ENCODE measurements around the gene NANOS3. TPM values are rescaled to one million over a fixed set of nuclear protein-coding genes. Genes with fewer than 3 reads are reported as not detected.

Gene NANOS3
- total and polyA plus RNA-seq, 4 donors = 0.81 to 1.5 (median 0.82) TPM; not detected in 1

GRCh38 chr19:13864667-13865570, 12.0 kb upstream of the NANOS3 start:
- no peak for TF ChIP-seq CTCF (IDR thresholded peaks at IDR 0.05; ENCODE audit: control extremely low read depth, extremely low read depth)
- Histone ChIP-seq H3K4me3 (peak overlapping the region; percentile 21), H3K9me3 (ENCODE audit: control insufficient read depth in 4 of 4, insufficient read depth in 3 of 4, low read length in 3 of 4) (no peaks in the 10 kb centered on the region), H3K27ac (ENCODE audit: low read depth in 1 of 2, low read length in 1 of 2) (peak overlapping the region in 1 of 2 donors; percentile 12), H3K9ac (ENCODE audit: insufficient read depth in 1 of 2, low read length in 2 of 2) (no peak overlapping the region), H3K4me1 (ENCODE audit: control insufficient read depth in 5 of 5, insufficient read depth in 5 of 5, low read length in 5 of 5) (peaks cover 2 to 28% (median 6%) of the 10 kb centered on the region in 5 donors), H3K27me3 (ENCODE audit: control insufficient read depth in 3 of 3, insufficient read depth in 3 of 3, low read length in 2 of 3) (peaks cover 0 to 11% (median 9%) of the 10 kb centered on the region in 3 donors), H3K36me3 (ENCODE audit: control insufficient read depth in 4 of 4, insufficient read depth in 4 of 4, low read length in 4 of 4) (no peaks in the 10 kb centered on the region)
- DNase-seq = no peak
- ATAC-seq (ENCODE audit: insufficient read depth, low FRiP score) = no peak
- WGBS, 2 donors = 4% methylated on average over 42 to 106 of the region's 113 CpGs

DNA sequence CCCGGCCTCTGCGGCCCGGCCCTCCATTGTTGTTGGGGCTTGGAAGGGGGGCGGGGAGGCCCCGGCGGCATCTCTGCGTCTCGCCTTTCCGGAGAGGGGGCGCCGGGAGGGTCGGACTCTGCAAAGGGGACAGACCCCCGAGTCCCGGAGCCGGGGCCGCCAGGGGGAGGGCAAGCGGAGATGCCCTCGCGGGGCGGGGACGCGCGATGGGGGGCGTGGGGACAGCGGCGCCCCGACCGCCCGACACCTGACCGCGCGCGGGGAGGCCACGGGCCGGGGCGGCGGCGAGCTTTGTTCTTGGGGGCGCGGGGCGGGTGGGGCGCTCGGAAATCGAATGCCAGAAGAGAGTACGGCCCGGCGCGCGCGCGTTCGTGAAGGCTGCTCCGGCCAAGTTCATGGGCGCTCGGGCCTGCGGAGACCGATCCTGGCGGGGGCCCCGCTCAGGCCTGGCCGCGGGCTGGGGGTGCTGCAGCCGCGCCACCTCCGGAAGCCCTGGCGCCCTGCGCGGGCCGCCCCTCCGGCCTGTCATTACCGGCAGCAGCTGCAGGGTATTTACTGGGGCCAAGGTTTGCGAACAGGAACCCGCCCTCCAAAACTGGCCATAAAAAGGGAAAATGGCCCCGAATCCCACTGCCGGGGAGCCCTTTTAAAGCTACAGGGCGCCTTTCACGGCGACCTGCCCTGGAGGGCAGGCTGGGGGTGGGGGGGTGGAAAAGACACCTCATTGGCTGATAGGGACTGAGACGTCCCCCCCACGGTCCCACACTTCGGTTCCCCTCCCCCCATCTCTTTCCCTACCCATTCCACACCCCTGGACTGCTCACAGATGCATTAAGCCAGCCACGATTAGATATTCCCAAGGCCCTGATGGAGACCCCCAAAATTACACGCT, 11.1 kb upstream of the NANOS3 start:
- Histone ChIP-seq H3K27me3 (ENCODE audit: control insufficient read depth in 3 of 3, insufficient read depth in 3 of 3, low read length in 2 of 3) (peaks cover 0 to 11% (median 9%) of the 10 kb centered on the region in 3 donors), H3K27ac (ENCODE audit: low read depth in 1 of 2, low read length in 1 of 2) (peak overlapping the region in 1 of 2 donors; percentile 21), H3K36me3 (ENCODE audit: control insufficient read depth in 4 of 4, insufficient read depth in 4 of 4, low read length in 4 of 4) (no peaks in the 10 kb centered on the region), H3K4me1 (ENCODE audit: control insufficient read depth in 5 of 5, insufficient read depth in 5 of 5, low read length in 5 of 5) (peaks cover 2 to 28% (median 6%) of the 10 kb centered on the region in 5 donors), H3K9me3 (ENCODE audit: control insufficient read depth in 4 of 4, insufficient read depth in 3 of 4, low read length in 3 of 4) (no peaks in the 10 kb centered on the region), H3K4me3 (peak overlapping the region; percentile 21), H3K9ac (ENCODE audit: insufficient read depth in 1 of 2, low read length in 2 of 2) (peak overlapping the region; percentile 3 to 63)
- ATAC-seq (ENCODE audit: insufficient read depth, low FRiP score) (no peak), DNase-seq (peak in 1 of 3 donors; percentile 31)
- WGBS, 2 donors = 2% methylated on average over 59 to 82 of the region's 82 CpGs
- TF ChIP-seq CTCF (IDR thresholded peaks at IDR 0.05; ENCODE audit: control extremely low read depth, extremely low read depth) = no peak

DNA sequence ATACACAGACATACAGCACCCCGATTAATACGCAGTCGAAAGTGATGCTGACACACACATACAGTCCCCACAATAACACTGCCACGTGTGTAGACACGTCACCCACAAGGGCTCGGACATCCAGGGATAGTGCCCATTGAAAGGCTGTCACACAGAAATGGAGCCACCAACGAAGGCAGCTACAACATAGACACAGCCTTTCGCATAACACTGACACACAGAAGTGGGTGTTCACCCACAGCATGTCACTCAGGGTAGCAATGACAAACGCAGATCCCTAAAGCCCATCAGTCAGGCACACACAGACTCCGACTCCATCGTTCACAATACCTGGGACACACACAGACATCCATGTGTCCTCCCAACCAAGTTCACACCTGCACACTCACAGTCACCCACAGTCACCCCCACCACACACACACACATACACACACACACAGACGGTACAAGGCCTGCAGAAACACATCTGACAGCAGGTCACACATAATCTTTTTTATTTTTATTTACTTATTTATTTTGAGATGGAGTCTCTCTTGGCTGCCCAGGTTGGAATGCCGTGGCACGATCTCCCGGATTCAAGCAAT, 10.4 kb upstream of the NANOS3 start:
- H3K27ac ChIP-seq (ENCODE audit: low read depth in 1 of 2, low read length in 1 of 2) = no peak overlapping the region
- peak overlapping the region in 1 of 2 donors; percentile 3 for H3K9ac ChIP-seq (ENCODE audit: insufficient read depth in 1 of 2, low read length in 2 of 2)
- DNase-seq (no peak), ATAC-seq (ENCODE audit: insufficient read depth, low FRiP score) (no peak)
- 62 to 68% methylated on average over 15 of the region's 15 CpGs for WGBS, 2 donors
- peaks cover 0 to 22% (median 6%) of the 10 kb centered on the region in 5 donors for H3K4me1 ChIP-seq (ENCODE audit: control insufficient read depth in 5 of 5, insufficient read depth in 5 of 5, low read length in 5 of 5)
- H3K36me3 ChIP-seq (ENCODE audit: control insufficient read depth in 4 of 4, insufficient read depth in 4 of 4, low read length in 4 of 4) = no peaks in the 10 kb centered on the region
- no peaks in the 10 kb centered on the region for H3K9me3 ChIP-seq (ENCODE audit: control insufficient read depth in 4 of 4, insufficient read depth in 3 of 4, low read length in 3 of 4)
- peaks cover 0 to 11% (median 9%) of the 10 kb centered on the region in 3 donors for H3K27me3 ChIP-seq (ENCODE audit: control insufficient read depth in 3 of 3, insufficient read depth in 3 of 3, low read length in 2 of 3)
- H3K4me3 ChIP-seq = no peak overlapping the region
- TF ChIP-seq CTCF (IDR thresholded peaks at IDR 0.05; ENCODE audit: control extremely low read depth, extremely low read depth) = no peak
